ENCODE results near the gene RAP1A.

DNA sequence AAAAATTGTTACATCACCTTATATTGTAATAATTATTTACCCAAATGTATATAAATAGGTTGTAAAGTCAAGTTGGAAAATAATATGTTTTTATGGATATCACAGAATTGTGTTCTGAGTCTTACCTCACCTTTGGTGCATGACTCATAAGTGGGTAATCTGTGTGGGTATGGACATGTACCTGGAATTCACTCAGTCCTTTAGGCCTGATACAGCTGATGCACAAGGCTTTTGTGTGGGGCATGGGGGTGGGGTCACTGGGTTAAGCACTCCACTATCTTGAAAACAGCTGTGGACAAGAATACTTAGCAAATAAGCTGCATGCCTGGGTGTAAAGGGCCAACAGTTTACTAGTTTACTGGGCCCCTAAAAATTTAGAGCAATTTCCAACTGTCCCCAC, 85.2 kb downstream of the RAP1A start:
- TF ChIP-seq, protein P1, sequence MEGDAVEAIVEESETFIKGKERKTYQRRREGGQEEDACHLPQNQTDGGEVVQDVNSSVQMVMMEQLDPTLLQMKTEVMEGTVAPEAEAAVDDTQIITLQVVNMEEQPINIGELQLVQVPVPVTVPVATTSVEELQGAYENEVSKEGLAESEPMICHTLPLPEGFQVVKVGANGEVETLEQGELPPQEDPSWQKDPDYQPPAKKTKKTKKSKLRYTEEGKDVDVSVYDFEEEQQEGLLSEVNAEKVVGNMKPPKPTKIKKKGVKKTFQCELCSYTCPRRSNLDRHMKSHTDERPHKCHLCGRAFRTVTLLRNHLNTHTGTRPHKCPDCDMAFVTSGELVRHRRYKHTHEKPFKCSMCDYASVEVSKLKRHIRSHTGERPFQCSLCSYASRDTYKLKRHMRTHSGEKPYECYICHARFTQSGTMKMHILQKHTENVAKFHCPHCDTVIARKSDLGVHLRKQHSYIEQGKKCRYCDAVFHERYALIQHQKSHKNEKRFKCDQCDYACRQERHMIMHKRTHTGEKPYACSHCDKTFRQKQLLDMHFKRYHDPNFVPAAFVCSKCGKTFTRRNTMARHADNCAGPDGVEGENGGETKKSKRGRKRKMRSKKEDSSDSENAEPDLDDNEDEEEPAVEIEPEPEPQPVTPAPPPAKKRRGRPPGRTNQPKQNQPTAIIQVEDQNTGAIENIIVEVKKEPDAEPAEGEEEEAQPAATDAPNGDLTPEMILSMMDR (IDR thresholded peaks at IDR 0.05): no peak
- no peak for TF ChIP-seq RELA (CRISPR knock-in tag; IDR thresholded peaks at IDR 0.05; ENCODE audit: borderline replicate concordance)
- no peak for TF ChIP-seq GRHL2 (CRISPR knock-in tag; IDR thresholded peaks at IDR 0.05; ENCODE audit: insufficient replicate concordance, severe bottlenecking)
- TF ChIP-seq JUN (CRISPR knock-in tag; IDR thresholded peaks at IDR 0.05): no peak
- TF ChIP-seq, protein P2, sequence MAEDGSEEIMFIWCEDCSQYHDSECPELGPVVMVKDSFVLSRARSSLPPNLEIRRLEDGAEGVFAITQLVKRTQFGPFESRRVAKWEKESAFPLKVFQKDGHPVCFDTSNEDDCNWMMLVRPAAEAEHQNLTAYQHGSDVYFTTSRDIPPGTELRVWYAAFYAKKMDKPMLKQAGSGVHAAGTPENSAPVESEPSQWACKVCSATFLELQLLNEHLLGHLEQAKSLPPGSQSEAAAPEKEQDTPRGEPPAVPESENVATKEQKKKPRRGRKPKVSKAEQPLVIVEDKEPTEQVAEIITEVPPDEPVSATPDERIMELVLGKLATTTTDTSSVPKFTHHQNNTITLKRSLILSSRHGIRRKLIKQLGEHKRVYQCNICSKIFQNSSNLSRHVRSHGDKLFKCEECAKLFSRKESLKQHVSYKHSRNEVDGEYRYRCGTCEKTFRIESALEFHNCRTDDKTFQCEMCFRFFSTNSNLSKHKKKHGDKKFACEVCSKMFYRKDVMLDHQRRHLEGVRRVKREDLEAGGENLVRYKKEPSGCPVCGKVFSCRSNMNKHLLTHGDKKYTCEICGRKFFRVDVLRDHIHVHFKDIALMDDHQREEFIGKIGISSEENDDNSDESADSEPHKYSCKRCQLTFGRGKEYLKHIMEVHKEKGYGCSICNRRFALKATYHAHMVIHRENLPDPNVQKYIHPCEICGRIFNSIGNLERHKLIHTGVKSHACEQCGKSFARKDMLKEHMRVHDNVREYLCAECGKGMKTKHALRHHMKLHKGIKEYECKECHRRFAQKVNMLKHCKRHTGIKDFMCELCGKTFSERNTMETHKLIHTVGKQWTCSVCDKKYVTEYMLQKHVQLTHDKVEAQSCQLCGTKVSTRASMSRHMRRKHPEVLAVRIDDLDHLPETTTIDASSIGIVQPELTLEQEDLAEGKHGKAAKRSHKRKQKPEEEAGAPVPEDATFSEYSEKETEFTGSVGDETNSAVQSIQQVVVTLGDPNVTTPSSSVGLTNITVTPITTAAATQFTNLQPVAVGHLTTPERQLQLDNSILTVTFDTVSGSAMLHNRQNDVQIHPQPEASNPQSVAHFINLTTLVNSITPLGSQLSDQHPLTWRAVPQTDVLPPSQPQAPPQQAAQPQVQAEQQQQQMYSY (CRISPR knock-in tag; IDR thresholded peaks at IDR 0.05): no peak
- TF ChIP-seq FOXJ3 (CRISPR knock-in tag; IDR thresholded peaks at IDR 0.05; ENCODE audit: borderline replicate concordance): no peak
- TF ChIP-seq SMAD3 (CRISPR knock-in tag; IDR thresholded peaks at IDR 0.05; ENCODE audit: borderline replicate concordance): no peak
- TF ChIP-seq NFYB (CRISPR knock-in tag; conservative IDR thresholded peaks at IDR 0.05; ENCODE audit: low read depth): no peak
- TF ChIP-seq IRF2 (CRISPR knock-in tag; IDR thresholded peaks at IDR 0.05; ENCODE audit: borderline replicate concordance, low read depth): no peak
- no peak for TF ChIP-seq ZNF671 (CRISPR knock-in tag; IDR thresholded peaks at IDR 0.05)
